SU-DHL-6 (cell line): ENCODE measurements around the gene S100A1.

Experiments
- H2AFZ ChIP-seq: fragments of 200-600 bp; sonication (generic); 2 replicates; pipeline ENCODE4 v1.6.1; 2014; ENCODE audit warnings: low read depth, mild to moderate bottlenecking, moderate library complexity, mixed read lengths, antibody characterized with exemption, low read length; ENCODE audit not compliant: severe bottlenecking
- H3F3A ChIP-seq: fragments of 200-600 bp; shearing (Covaris generic); 2 replicates; pipeline ENCODE4 v1.6.0; 2016; ENCODE audit warnings: antibody characterized with exemption, mild to moderate bottlenecking; ENCODE audit not compliant: insufficient read depth
- H3K27ac ChIP-seq: fragments of 200-600 bp; sonication (generic); 2 replicates; pipeline ENCODE4 v1.5.1; 2016; ENCODE audit warnings: low read depth, mild to moderate bottlenecking, low read length, moderate library complexity, mixed read lengths
- H3K27me3 ChIP-seq: fragments of 200-600 bp; sonication (generic), shearing (Covaris generic); 2 replicates; pipeline ENCODE4 v1.6.0; 2014; ENCODE audit warnings: mild to moderate bottlenecking, low read length
- H3K36me3 ChIP-seq: fragments of 200-600 bp; sonication (generic); 2 replicates; pipeline ENCODE4 v1.6.1; 2014; ENCODE audit warnings: mild to moderate bottlenecking, low read length, mixed read lengths
- H3K4me2 ChIP-seq: fragments of 300-600, 200-600 bp; shearing (Covaris generic), sonication (generic); 2 replicates; pipeline ENCODE4 v1.6.0; 2014; ENCODE audit warnings: low read length, low read depth, mild to moderate bottlenecking; ENCODE audit not compliant: poor library complexity, severe bottlenecking
- H3K4me3 ChIP-seq: fragments of 200-600 bp; sonication (generic); 2 replicates; pipeline ENCODE4 v1.5.1; 2014; ENCODE audit warnings: antibody characterized with exemption, low read length, mild to moderate bottlenecking, mixed read lengths; ENCODE audit not compliant: insufficient read depth, poor library complexity, severe bottlenecking
- H3K79me2 ChIP-seq: fragments of 200-600 bp; sonication (generic); 2 replicates; pipeline ENCODE4 v1.6.1; 2014; ENCODE audit warnings: mild to moderate bottlenecking, low read length, moderate library complexity; ENCODE audit not compliant: insufficient read depth
- H3K9ac ChIP-seq: fragments of 200-600 bp; sonication (generic); 2 replicates; pipeline ENCODE4 v1.7.0; 2014; ENCODE audit warnings: mild to moderate bottlenecking, low read length
- H3K9me2 ChIP-seq: fragments of 200-600 bp; sonication (generic); replicated peaks from 2 replicates; pipeline ENCODE4 v1.6.1; 2014; ENCODE audit warnings: low read length; ENCODE audit not compliant: insufficient read depth
- H3K9me3 ChIP-seq: fragments of 200-600 bp; sonication (generic); 2 replicates; pipeline ENCODE4 v1.6.1; 2014; ENCODE audit warnings: low read length, mixed read lengths; ENCODE audit not compliant: insufficient read depth
- H4K20me1 ChIP-seq: fragments of 200-600 bp; sonication (generic); 2 replicates; pipeline ENCODE4 v1.6.1; 2014; ENCODE audit warnings: low read depth, mild to moderate bottlenecking, antibody characterized with exemption, low read length, moderate library complexity, mixed read lengths
- CTCF ChIP-seq: fragments of 200-600 bp; sonication (generic); IDR thresholded peaks from one replicate; pipeline ENCODE4 v1.5.1; 2017; ENCODE audit warnings: antibody characterized with exemption, mild to moderate bottlenecking, low read length, moderate library complexity; ENCODE audit not compliant: insufficient read depth, poor library complexity, severe bottlenecking
- EZH2phosphoT487 ChIP-seq: fragments of 200-600 bp; sonication (generic), shearing (Covaris generic); conservative IDR thresholded peaks from 2 replicates; pipeline ENCODE4 v1.6.1; 2018; ENCODE audit warnings: mild to moderate bottlenecking, antibody characterized with exemption, low read length, moderate library complexity, mixed read lengths

The S100A1 gene

GRCh38 chr1:153661111-153661708 is 33.0 kb downstream of the S100A1 start:
- Histone ChIP-seq H3K9me3 (no peaks in the 10 kb centered on the region), H3K36me3 (peaks cover 38% of the 10 kb centered on the region), H3K27ac (no peak overlapping the region), H3K4me3 (no peak overlapping the region), H3K27me3 (no peaks in the 10 kb centered on the region), H2AFZ (no peak overlapping the region), H3K79me2 (peaks cover 12% of the 10 kb centered on the region; the same call in 1 of the 2 replicates), H3K9me2 (no peaks in the 10 kb centered on the region), H4K20me1 (no peaks in the 10 kb centered on the region), H3F3A (peaks cover 42% of the 10 kb centered on the region), H3K9ac (no peak overlapping the region), H3K4me2 (no peak overlapping the region)
- TF ChIP-seq CTCF = no peak
- no peak for TF ChIP-seq EZH2phosphoT487

- no peak for TF ChIP-seq CTCF
- TF ChIP-seq EZH2phosphoT487 = no peak
- no peaks in the 10 kb centered on the region for H4K20me1 ChIP-seq
- no peaks in the 10 kb centered on the region for H3K9me3 ChIP-seq
- peaks cover 42% of the 10 kb centered on the region for H3F3A ChIP-seq
- H3K36me3 ChIP-seq = peaks cover 39% of the 10 kb centered on the region
- H3K9me2 ChIP-seq = no peaks in the 10 kb centered on the region
- no peak overlapping the region for H3K4me3 ChIP-seq
- H3K79me2 ChIP-seq = peaks cover 12% of the 10 kb centered on the region; the same call in 1 of the 2 replicates
- no peak overlapping the region for H3K4me2 ChIP-seq
- H3K27me3 ChIP-seq = no peaks in the 10 kb centered on the region
- H3K9ac ChIP-seq = no peak overlapping the region
- no peak overlapping the region for H3K27ac ChIP-seq
- H2AFZ ChIP-seq = no peak overlapping the region
Observed at GRCh38 chr1:153662269-153662668, 34.0 kb downstream of the S100A1 start.

DNA sequence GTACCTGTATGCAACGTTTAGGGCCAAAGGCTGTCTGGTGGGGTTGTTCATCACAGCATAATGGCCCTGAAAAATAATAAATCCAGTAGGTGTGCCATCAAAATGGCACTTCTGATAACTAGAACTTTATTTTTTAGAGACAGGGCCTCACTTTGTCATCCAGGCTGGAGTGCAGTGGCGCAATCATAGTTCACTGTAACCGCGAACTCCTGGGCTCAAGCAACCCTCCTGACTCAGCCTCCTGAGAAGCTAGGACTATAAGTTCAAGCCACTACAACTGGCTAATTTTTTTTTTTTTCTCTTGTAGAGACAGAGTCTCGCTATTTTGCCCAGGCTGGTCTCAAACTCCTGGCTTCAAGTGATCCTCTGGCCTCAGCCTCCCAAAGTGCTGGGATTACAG is 35.0 kb downstream of the S100A1 start:
- TF ChIP-seq EZH2phosphoT487 = no peak
- TF ChIP-seq CTCF = no peak
- Histone ChIP-seq H3K9ac (no peak overlapping the region), H3K4me3 (no peak overlapping the region), H3K79me2 (peaks cover 19% of the 10 kb centered on the region), H4K20me1 (no peaks in the 10 kb centered on the region), H3K36me3 (peaks cover 48% of the 10 kb centered on the region), H3K4me2 (no peak overlapping the region), H3K27me3 (no peaks in the 10 kb centered on the region), H3K27ac (no peak overlapping the region), H3K9me3 (no peaks in the 10 kb centered on the region), H3K9me2 (no peaks in the 10 kb centered on the region), H3F3A (peaks cover 42% of the 10 kb centered on the region), H2AFZ (no peak overlapping the region)
